GM21367 (cell line): ENCODE measurements around the gene DGKD.

Experiments used
- ATAC-seq: cut with Tn5 transposase; IDR thresholded peaks from one replicate; pipeline ENCODE4 v1.9.1; 2021; ENCODE audit not compliant: unreplicated experiment

Gene DGKD

DNA sequence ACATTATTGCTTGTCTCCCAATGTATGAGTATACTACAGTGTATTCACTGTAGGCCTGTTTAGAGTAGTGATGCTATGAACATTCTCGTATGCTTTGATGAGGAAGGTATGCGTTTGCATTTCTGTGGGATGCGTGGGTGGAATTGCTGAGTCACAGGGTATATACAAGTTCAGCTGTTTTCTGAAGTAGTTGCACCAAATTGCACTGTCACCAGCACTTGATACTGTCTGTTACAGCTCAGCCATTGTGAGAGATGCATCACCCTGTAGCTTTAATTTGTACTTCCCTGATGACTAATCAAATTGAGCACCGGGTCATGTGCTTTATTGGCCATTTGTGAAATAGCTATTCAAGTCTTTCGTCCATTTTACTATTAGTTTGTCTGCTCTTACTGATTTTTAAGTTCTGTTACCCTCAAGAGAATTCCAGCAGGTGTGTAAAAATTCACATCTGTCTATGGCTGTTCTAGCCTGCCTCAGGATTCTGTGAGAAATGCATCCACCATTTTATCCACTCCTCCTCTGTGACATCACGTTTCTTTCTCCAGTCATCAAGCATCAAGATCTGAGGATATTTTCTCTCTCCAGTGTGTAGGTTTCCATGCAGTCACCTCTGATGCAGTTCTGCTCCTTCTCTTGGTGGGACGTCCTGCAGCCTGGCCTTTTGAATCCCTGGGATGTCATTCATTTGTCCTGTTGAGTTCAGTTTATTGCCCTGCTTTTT lies 72.5 kb downstream of the DGKD start:
- ATAC-seq, result no peak

DNA sequence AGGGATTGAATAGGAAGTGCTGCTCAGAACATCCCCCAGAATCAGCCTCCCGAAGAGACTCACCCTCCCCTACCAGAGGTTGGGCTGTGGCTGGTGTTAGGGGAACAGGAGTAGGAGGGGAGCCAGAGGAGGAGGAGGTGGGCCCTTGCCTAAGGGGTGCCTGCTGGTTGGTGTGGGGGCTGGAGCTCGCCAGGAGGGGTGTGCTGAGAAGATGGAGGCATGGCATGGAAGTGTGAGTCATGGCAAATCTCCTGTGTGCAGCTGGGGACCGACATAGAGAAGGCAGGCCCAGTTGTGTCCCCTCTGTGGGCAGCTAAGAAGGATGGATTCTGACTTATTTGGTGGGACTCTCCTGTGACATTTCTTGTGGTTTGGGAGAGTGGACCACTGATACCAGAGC lies 73.7 kb downstream of the DGKD start:
- no peak for ATAC-seq

DNA sequence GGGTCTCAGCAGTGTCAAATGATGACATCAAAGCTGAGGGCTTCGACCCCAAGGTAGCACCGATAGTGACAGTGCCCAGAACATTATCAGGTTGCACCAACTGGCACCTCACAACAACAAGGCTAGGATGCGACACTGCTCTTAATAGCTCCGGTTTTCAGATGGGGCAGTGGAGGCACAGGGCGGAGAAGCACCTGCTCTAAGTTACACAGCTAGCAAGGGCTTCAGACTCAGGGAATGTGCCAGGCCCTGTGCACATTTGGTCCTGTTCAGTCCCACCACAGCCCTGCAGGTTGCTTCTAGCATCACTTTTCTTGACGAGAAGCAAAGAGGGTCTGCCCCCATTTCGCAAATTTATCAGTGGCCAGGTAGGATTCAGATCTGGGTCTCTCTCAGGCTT lies 74.1 kb downstream of the DGKD start:
- no peak for ATAC-seq

DNA sequence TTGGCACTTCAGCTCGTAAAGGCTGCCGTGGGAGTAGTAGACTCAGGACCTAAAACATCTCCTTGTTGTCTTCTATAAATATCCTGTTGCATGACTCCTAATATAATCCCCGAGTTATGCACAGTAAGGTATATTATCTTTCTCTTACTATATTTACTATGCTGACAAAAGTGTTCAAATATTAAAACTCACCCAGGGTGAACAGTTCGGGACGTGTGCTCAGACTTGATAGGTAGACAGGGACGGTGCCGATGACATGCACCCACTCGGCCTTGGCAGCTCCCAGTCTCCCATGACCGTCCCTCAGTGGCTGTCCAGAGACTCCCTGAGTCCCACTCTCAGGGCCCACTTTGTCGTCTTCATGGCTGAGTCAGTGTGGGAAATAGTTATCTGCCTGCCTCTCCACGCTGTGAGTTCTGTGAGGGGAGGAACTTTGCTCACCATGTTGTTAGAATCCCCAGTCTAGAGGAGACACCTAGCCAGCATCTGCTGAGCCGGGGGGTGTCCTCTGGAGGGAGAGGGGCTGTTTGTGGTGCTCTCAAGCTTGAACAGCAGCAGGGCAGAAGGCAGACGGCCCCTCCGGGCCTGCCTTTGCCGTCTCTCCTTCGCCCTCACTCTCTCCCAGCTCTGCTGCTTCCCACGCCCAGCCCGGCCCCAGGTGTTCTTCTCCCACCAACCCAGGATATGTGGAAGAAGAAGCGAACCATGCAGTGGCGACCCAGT lies 75.0 kb downstream of the DGKD start:
- no peak for ATAC-seq

DNA sequence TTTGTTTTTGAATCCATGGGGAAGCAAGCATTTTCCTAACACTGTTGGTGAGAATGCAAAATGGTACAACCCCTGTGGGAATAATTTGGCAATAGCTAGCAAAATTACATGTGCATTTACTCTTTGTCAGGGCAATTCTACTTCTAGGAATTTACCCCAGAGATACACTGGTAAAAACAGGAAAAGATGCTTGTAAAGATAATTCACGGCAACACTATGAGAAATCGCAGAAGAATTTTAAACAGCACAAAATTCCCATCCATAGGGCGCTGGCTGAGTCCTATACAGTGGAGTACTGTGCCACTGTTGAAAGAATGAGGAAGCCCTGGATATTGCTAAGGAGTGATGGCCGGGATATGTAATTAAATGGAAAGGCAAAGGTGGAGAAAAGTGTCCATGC lies 75.8 kb downstream of the DGKD start:
- no peak for ATAC-seq

DNA sequence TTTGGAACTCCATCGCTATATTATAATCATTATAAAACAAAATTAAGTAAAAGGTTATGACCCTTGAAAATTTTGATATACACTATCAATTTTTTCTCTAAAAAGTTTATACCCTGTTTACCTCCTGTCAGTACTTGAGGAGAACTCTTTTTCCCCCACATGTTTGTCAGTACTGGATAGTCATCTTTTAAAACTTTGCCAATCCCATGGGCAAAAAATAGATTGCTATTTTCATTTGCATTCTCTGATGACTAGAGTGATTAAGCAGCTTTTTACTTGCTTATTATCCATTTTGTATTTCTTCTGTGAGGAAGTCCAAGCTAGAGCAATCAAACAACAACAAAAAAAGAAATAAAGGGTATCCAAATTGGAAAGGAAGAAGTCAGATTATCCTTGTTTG lies 76.4 kb downstream of the DGKD start:
- no peak for ATAC-seq

DNA sequence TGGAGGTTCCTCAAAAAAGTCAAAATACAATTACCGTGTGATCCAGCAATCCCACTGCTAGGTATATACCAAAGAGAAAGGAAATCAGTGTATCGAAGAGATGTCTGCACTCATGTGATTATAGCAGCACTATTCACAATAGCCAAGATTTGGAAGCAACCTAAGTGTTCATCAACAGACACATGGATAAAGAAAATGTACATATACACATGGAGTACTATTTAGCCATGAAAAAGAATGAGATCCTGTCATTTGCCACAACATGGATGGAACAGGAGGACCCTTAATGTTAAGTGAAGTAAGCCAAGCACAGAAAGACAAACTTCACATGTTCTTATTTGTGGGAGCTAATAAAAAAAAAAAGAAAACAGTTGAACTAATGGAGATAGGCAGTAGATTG lies 78.7 kb downstream of the DGKD start:
- no peak for ATAC-seq

DNA sequence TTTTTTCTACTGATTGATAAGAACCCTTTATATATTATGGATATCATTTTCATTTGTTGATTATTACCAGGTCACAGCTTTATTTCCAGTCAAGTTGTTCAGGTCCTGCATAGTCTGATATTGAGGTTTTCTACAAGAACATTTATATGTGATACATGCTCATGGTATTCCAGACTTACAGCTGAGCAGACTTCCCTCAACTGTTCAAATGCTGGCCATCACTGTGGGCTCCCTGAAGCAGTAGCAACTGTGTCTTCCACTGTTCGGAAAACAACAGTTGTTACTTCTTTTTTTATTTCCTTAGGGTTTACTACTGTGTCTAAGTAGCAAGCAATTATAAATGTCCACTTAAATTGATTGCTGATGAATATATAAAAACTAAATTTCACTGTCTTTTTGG lies 79.5 kb downstream of the DGKD start:
- ATAC-seq, result no peak

DNA sequence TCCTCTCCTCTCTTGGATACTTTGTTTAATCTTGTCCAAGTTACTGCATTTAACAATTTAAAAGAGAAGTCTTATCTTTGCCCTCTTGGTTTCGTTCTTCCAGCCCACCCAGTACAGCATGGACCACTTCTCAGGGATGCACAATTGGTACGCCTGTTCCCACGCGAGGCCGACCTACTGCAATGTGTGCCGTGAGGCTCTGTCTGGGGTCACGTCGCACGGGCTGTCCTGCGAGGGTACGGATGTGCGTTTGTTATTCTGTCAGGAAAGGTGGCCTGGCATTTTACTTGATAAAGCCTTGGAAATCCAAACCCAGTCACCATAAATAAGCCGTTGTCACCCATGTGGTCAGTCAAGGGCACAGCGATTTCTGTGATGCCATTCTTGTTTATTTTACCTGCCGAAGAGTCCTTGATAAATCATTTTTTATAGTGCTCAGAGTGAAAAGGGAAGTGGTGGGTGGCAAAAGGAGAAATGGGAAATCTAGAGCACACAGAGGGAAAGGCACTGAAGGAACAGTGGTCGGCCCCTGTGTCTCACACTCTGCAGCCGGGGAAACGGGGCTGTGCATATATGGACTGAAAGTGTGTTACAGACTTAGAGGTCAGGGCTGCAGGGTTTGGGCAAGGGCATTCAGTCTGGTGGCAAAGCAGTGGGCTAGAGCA lies 80.5 kb downstream of the DGKD start:
- ATAC-seq, result no peak

DNA sequence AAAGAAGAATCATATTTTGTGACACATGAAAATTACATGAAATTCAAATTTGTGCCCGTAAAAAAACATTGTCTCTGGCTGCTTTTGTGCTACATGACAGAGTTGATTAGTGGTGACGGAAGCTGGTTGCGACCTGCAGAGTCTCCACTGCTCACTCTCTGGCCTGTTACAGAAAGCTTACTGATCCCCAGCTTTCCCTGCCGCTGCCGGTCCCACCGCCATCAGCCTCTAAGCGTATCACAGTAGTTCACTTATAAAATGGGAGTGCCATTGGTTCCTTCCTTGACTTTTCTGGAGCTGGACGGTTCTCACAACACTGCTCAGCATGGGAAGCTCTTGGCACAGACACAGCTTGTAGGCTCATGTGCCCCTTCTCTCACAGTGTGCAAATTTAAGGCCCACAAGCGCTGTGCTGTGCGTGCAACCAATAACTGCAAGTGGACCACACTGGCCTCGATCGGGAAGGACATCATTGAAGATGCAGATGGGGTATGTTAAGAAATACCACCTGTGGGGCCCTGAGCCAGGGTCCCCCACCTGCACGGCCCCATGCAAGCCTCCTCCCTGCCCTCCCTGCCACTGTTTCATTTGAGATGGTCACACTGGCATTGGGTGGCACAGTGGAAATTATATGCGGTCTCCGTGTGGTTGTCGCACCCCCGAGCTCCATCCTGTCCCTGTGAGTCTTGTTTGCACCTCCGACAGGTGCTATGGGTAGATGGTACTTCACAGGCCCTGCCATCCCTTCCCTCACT lies 81.3 kb downstream of the DGKD start:
- no peak for ATAC-seq

DNA sequence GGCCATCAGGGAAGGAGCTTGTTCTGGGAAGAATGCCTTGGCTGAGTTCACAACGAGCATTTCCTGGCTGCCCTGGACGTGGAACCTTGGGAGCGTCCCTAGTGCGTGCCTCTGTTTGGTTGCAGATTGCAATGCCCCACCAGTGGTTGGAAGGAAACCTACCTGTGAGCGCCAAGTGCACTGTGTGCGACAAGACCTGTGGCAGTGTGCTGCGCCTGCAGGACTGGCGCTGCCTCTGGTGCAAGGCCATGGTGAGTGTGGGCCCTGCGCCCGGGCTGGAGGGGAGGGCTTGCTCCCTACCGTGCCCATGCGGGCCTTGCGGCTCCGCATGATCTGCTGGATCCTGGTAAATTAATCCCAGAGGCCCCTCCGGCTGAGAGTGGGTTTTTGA lies 81.9 kb downstream of the DGKD start:
- no peak for ATAC-seq

DNA sequence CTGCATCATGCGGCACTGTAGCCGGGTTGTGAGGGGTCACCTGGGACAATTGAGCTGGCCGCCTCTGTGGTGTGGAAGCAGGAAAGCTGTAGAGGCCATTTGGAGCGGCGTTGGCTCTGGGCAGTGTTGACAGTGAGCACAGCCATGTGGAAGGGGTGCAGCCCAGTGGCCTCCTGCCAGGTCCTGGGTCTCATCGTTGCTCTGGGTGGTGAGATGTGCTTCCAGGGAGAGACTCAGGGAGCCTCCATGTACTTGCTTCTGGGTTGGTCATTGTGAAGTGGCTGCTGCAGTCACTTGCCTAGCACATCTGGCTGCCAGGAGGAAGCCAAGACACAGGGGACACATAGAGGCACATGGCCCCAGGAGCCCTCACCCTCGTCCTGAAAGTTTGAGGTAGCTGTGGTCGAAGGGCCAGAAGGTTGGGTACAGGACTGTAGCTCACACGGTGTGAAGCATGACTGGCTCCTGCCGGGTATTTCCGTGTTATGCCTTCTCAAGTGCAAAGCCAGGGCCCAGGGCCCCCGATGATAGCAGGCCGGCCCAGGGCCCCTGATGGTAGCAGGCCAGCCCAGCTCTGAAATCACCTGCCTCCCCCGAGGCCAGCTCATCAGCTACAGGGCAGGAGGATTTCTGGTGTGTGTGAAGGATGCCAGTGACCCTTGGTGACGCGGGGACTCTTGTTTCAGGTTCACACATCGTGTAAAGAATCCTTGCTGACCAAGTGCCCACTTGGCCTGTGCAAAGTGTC lies 82.6 kb downstream of the DGKD start:
- ATAC-seq, result no peak

DNA sequence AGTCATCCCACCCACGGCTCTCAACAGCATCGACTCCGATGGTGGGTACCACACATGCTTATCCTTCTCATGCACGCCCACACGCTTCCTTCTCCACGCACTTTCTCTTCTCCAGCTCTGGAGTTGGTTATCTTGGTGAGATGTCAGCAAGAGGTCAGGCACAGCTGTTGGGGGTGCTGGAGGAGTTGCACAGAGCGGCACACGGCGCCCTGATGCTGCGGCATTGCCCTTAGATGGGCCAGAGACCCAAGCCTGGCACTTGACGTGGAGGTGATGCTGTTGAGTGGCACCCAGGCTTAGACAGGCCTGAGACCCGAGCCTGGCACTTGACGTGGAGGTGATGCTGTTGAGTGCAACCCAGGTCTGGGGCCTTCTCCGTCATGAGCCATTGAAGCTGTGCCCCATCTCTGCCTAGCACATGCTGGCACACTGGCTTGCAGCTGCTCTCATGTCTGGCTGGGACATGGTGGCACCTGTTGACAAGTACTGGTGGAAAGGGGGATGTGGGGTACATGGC lies 83.2 kb downstream of the DGKD start:
- no peak for ATAC-seq

DNA sequence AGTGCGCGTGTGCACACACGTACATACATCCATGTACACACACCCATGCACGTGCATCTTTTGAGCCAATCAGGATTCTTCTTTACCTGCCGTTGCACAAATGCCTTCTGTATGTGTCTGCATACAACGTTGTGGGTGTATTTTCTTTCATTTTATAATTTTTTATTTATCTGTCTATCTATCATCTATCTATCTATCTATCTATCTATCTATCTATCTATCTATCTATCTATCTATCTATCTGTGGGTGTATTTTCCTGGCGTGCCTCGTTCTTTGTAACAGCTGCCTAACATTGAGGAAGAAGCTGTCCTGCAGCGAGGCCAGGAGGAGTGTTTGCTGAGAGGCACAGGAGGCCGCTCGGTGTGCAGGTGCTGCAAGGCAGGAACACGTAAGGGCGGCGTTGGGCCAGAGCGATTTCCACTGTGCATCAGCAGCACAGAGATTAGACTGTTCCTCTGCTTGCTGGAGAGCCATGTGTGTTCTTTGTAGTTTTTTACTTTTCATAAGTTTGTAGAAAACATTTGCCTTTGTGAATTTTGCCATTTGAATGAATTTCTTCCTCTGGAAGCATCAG lies 84.4 kb downstream of the DGKD start:
- ATAC-seq, result no peak

DNA sequence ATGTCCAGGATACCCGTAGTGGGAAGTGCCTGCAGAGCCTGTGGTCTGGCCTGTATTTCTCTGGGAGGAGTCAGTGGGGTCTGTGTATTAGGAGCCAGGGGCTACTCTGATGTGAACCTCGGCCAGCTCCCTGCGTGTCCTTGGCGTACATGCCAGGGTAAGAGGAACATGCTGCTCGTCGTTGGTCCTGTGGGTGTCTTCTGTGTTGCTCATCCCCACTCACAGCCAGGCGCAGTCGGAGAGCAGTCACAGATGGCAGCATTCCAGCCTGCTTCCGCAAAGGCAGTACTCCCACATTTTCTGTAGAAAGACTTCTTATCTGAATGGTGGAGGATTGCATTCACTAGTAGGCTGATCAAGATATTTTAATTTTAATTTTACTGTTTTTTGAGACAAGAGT lies 84.9 kb downstream of the DGKD start:
- ATAC-seq, result no peak

DNA sequence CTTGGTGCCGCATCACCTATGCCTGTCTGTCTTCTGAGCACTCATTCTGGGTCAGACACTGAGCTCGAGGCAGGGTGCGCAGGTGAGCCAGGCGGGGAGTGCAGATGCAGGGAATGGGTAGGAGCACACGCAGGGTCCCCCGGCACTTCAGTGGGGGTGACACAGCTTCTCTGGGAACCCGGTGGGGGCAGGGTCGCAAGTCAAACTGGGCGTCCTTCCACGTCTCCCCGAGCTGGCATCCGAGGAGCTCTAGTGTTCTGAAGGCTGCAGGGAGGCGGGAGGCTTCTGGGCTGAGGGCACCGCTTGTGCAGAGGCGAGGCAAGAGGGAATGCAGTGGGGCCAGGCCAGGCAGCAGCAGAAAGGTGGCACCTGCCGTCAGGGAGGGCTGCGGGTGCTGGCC lies 86.0 kb downstream of the DGKD start:
- no peak for ATAC-seq

DNA sequence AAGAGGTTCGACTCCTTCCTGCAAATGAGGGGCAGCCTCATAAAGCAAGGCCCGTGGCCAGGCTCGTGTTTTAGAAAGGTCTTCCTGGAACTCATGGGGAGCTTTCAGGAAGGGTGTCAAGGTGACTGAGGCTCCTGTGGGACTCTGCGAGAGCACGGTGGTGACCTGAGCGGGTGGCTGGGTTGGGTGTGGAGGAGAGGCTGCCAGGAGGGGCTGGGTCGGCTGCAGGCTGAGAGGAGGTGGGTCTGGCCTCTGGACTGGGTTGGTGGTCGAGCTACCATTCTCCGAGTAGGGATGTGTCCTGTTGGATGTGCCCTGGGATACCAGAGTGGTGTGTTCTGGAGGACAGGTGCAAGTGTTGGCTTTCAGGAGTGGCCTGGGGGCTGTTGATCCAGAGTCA lies 86.4 kb downstream of the DGKD start:
- no peak for ATAC-seq

DNA sequence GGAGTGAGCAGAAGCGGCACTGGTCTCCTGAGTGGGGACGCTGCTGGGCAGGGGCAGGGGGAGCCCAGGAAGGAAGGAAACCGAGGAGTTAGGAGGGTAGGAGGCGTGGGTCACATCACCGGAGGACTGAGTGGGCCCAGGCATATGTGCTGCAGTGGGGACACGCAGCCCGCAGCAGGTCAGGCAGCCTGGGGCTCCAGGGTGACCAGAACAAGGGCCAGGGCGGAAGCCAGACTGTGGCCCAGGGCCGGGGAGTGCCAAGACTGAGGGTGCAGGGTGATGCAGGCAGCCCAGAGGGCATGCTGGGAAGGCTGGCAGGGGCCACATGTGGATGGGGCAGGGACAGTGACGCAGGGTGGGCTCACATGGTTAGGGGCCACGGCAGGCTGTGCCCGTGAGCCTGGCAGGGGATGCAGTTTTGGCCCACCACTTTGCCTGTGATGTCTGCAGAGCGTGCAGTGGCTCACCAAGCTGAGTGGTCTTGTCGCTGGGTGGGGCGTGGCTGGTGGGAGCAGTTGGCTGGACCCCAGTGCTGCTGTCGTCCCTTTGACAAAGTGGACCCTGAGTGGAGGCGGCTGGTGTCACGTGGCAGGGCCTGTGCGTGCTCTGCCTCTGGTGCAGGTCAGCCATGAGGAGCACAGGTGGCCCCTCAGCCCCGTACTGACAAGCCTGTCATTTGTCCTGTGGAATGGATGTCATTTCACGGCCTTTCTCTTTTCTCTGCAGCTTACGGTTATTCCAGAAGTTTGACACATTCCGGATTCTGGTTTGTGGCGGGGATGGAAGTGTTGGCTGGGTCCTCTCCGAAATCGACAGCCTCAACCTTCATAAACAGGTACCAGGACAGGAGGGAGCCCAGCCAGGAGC lies 87.1 kb downstream of the DGKD start:
- ATAC-seq, result no peak

DNA sequence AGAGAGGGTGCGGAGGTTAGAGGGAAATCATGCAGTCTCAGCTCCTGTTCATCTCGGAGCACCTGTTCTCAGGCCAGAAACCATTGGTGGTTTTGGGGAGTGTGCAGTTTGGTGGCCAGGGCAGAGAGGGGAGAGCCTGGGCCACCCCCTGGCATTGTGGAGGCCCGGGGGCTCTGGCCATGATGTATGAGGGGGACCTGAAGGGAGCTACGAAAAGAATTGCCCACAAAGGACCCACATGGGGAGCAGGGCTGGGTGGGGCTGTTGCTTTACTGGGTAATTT lies 87.7 kb downstream of the DGKD start:
- ATAC-seq, result no peak
